ENCODE results near the gene FAM222A.

The FAM222A gene

GRCh38 chr12:109726511-109727038 is 12.9 kb downstream of the FAM222A start:
- no peak for DNase-seq

- no peak for DNase-seq
Observed at GRCh38 chr12:109727039-109727723, 13.6 kb downstream of the FAM222A start.

- DNase-seq = no peak
Observed at GRCh38 chr12:109727746-109728726, 14.4 kb downstream of the FAM222A start.

- no peak for DNase-seq
Observed at GRCh38 chr12:109728921-109729320, 15.3 kb downstream of the FAM222A start.

- DNase-seq = no peak
Observed at GRCh38 chr12:109729371-109729781, 15.8 kb downstream of the FAM222A start.

GRCh38 chr12:109729801-109730200 is 16.2 kb downstream of the FAM222A start:
- DNase-seq = no peak

- no peak for DNase-seq
Observed at GRCh38 chr12:109730306-109731145, 16.9 kb downstream of the FAM222A start.

GRCh38 chr12:109731231-109731731 is 17.7 kb downstream of the FAM222A start:
- DNase-seq = no peak

GRCh38 chr12:109731806-109732205 is 18.2 kb downstream of the FAM222A start:
- DNase-seq = no peak

- no peak for DNase-seq
Observed at GRCh38 chr12:109732321-109733305, 19.0 kb downstream of the FAM222A start.

- no peak for DNase-seq
Observed at GRCh38 chr12:109734219-109735000, 20.8 kb downstream of the FAM222A start.

GRCh38 chr12:109735051-109735521 is 21.5 kb downstream of the FAM222A start:
- no peak for DNase-seq

GRCh38 chr12:109735825-109736551 is 22.4 kb downstream of the FAM222A start:
- peak in 1 of 5 donors; percentile 4 for DNase-seq

- peak in 1 of 5 donors; percentile 9 for DNase-seq
Observed at GRCh38 chr12:109736552-109737108, 23.0 kb downstream of the FAM222A start.

- DNase-seq = no peak
Observed at GRCh38 chr12:109737126-109737525, 23.5 kb downstream of the FAM222A start.

GRCh38 chr12:109737631-109738030 is 24.0 kb downstream of the FAM222A start:
- no peak for DNase-seq

GRCh38 chr12:109738209-109738608 is 24.6 kb downstream of the FAM222A start:
- DNase-seq = no peak

- DNase-seq = peak in 1 of 5 donors; percentile 5
Observed at GRCh38 chr12:109738878-109739665, 25.4 kb downstream of the FAM222A start.
